Tibial nerve (tissue), 4 donors: ENCODE measurements around the gene CSNK1D. TPM values are rescaled to one million over a fixed set of nuclear protein-coding genes. Genes with fewer than 3 reads are reported as not detected.
A peak's percentile ranks its signal among the peaks of the same experiment; 100 is the strongest.

Source experiments
- DNase-seq, 2 donors: peaks; one replicate each; pipeline ENCODE4 v3.0.0-alpha.2; 2019; ENCODE audit warnings: low spot score in 2 of 2
- H3K27ac ChIP-seq, 4 donors: fragments of 200-600 bp; sonication (generic) in 3 of 4; one replicate each; pipeline ENCODE4 v1.5.1; 2017 to 2019; ENCODE audit warnings: mild to moderate bottlenecking in 1 of 4
- H3K27me3 ChIP-seq, 2 donors: fragments of 200-600 bp; sonication (generic) in 1 of 2; one replicate each; pipeline versions ENCODE4 v1.5.1 to v1.6.0; 2017 to 2019
- H3K36me3 ChIP-seq, 3 donors: fragments of 200-600 bp; sonication (generic); one replicate each; pipeline ENCODE4 v1.5.1; 2018 to 2019
- H3K4me1 ChIP-seq, 4 donors: fragments of 200-600 bp; sonication (generic) in 3 of 4; one replicate each; pipeline ENCODE4 v1.5.1; 2017 to 2019
- H3K4me3 ChIP-seq, 4 donors: fragments of 200-600 bp; sonication (generic) in 3 of 4; one replicate each; pipeline ENCODE4 v1.5.1; 2017 to 2019; ENCODE audit warnings: mild to moderate bottlenecking in 1 of 4, moderate library complexity in 1 of 4
- H3K9me3 ChIP-seq, 4 donors: fragments of 200-600 bp; sonication (generic) in 3 of 4; one replicate each; pipeline ENCODE4 v1.5.1; 2017 to 2019
- EP300 ChIP-seq, 2 donors: sonication (generic); formaldehyde crosslinking; IDR thresholded peaks; one replicate each; pipeline ENCODE4 v1.6.1; 2017; ENCODE audit warnings: antibody characterized with exemption in 2 of 2, mild to moderate bottlenecking in 1 of 2
- POLR2A ChIP-seq, 2 donors: fragments of 450-650 bp; IDR thresholded peaks; one replicate each; pipeline ENCODE4 v1.6.1; 2017; ENCODE audit warnings: antibody characterized with exemption in 2 of 2, mild to moderate bottlenecking in 2 of 2, moderate library complexity in 2 of 2
- WGBS, 2 donors: methylation state at CpG; one replicate each; pipeline ENCODE4 v1.1.5; 2018; 5-methylcytosine and 5-hydroxymethylcytosine counted together
- total RNA-seq, 4 donors: library from RNA; depleted of rRNA; stranded (reverse); fragments of >200 nt; gene quantifications; one replicate each; pipeline ENCODE4 v1.1.0, GENCODE V29; 2016
- TF ChIP-seq, protein P1 (sequence below), 5 experiments: fragments of 200-600 bp in 3 of 5; fragments of 450-650 bp in 2 of 5; sonication (generic) in 3 of 5; IDR thresholded peaks; one replicate each; pipeline ENCODE4 v1.5.1; 2016 to 2019; ENCODE audit warnings: antibody characterized with exemption in 5 of 5, mild to moderate bottlenecking in 3 of 5, moderate library complexity in 2 of 5

CSNK1D gene
- total RNA-seq, 4 donors from 2014 or later, result 93.9 to 160 (median 124) TPM

- no peaks in the 10 kb centered on the region for H3K36me3 ChIP-seq
- H3K9me3 ChIP-seq, result no peaks in the 10 kb centered on the region
- no peak for DNase-seq
- 83% methylated on average over 10 of the region's 26 CpGs; no CpG with 5 or more reads in 1 of the 2 donors for WGBS, 2 donors
- H3K27ac ChIP-seq, result peak within 1 kb of the TSS in 1 of 4 donors; percentile 1
- H3K27me3 ChIP-seq, result peaks cover 0 to 51% of the 10 kb centered on the region in 2 donors
- H3K4me1 ChIP-seq, result peaks cover 0 to 31% (median 11%) of the 10 kb centered on the region in 4 donors
- H3K4me3 ChIP-seq, result peak within 1 kb of the TSS in 1 of 4 donors; percentile 6
- TF ChIP-seq EP300 (IDR thresholded peaks at IDR 0.05), result no peak
- no peak for TF ChIP-seq POLR2A (IDR thresholded peaks at IDR 0.05)
- TF ChIP-seq, protein P1, sequence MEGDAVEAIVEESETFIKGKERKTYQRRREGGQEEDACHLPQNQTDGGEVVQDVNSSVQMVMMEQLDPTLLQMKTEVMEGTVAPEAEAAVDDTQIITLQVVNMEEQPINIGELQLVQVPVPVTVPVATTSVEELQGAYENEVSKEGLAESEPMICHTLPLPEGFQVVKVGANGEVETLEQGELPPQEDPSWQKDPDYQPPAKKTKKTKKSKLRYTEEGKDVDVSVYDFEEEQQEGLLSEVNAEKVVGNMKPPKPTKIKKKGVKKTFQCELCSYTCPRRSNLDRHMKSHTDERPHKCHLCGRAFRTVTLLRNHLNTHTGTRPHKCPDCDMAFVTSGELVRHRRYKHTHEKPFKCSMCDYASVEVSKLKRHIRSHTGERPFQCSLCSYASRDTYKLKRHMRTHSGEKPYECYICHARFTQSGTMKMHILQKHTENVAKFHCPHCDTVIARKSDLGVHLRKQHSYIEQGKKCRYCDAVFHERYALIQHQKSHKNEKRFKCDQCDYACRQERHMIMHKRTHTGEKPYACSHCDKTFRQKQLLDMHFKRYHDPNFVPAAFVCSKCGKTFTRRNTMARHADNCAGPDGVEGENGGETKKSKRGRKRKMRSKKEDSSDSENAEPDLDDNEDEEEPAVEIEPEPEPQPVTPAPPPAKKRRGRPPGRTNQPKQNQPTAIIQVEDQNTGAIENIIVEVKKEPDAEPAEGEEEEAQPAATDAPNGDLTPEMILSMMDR (IDR thresholded peaks at IDR 0.05), result no peak
These were observed 44.1 kb upstream of the CSNK1D start, which contains the start of gene CD7 for GRCh38 chr17:82317394-82318168. Gene CD7, minus strand, starts transcription at chr17:82317608. Its CDS starts 113 bp downstream, at chr17:82317495.

DNA sequence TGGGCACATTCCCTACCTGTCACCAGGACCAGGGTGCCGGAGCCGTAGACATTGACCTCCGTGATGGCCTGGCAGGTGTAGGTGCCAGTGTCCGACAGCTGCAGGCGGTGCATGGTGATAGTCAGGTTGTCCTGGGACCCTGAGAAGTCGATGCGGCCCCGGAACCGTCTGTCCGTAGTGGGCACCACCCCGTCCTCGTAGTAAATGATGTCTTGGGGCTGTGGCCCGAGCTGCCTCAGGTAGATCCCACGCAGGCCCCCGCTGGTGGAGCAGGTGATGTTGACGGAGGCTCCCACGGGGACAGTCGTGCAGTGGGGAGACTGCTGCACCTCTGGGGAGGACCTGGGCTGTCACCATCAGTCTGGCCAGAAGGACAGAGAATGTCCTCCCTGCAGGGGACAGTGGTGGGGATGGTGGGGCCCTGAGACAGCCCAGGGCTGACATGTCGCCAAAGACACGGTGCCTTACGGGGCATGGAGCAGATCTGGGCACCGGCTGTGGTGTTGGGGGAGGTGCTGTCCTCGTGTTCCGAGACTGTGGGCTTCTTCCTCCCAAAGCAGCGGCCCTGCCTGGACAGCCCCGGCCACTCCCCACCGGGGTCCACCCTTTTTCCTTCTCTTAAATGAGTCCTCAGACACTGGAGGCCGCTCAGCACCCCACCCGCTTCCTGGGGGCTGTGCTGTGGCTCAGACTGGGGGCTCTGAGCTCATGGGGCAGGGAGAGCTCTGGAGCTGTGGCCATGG, 43.3 kb upstream of the CSNK1D start:
- no peak for TF ChIP-seq POLR2A (IDR thresholded peaks at IDR 0.05)
- TF ChIP-seq, protein P1 (IDR thresholded peaks at IDR 0.05), result no peak
- TF ChIP-seq EP300 (IDR thresholded peaks at IDR 0.05), result no peak
- no peak for DNase-seq
- no peaks in the 10 kb centered on the region for H3K36me3 ChIP-seq
- H3K9me3 ChIP-seq, result no peaks in the 10 kb centered on the region
- peaks cover 0 to 57% of the 10 kb centered on the region in 2 donors for H3K27me3 ChIP-seq
- 67 to 73% methylated on average over 10 to 12 of the region's 29 CpGs for WGBS, 2 donors
- H3K4me1 ChIP-seq, result peaks cover 0 to 30% (median 11%) of the 10 kb centered on the region in 4 donors
- peak overlapping the region in 1 of 4 donors; percentile 1 for H3K27ac ChIP-seq
- H3K4me3 ChIP-seq, result peak overlapping the region in 1 of 4 donors; percentile 6

DNA sequence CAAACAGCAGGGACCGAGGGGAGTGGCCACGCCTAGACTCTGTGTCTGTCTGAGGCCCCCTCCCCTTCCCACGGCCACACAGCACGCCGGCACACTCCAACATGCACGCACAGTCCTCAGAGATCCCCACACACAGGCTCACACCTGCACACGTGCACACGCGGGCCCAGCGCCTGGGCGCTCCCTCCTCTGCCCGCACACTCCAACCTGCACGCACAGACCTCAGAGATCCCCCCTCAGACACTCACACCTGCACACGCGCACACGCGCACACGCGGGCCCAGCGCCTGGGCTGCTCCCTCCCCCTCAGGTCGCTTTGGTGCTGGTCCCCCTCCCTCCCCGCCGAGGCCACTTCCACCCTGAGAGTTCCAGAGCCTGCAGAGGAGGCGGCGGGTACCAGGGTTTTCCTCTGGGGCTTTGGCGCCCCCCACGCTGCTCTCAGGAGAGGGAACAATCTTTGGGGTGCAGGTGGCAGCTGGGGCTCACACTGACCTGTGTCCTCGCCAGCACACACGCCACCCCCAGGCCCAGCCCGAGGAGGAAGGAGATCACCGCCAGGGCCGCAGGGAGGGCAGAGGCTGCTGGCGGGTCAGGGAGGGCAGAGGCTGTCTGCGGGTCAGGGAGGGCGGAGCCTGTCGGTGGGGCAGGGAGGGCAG, 42.3 kb upstream of the CSNK1D start:
- 26 to 28% methylated on average over 24 to 32 of the region's 36 CpGs for WGBS, 2 donors
- Histone ChIP-seq H3K27me3 (peaks cover 0 to 58% of the 10 kb centered on the region in 2 donors), H3K36me3 (no peaks in the 10 kb centered on the region), H3K4me3 (peak overlapping the region in 2 of 4 donors; percentile 20 to 22), H3K9me3 (no peaks in the 10 kb centered on the region), H3K27ac (no peak overlapping the region), H3K4me1 (peaks cover 0 to 20% (median 7%) of the 10 kb centered on the region in 4 donors)
- no peak for DNase-seq
- TF ChIP-seq, protein P1 (IDR thresholded peaks at IDR 0.05), result no peak
- TF ChIP-seq POLR2A (IDR thresholded peaks at IDR 0.05), result no peak
- TF ChIP-seq EP300 (IDR thresholded peaks at IDR 0.05), result no peak

DNA sequence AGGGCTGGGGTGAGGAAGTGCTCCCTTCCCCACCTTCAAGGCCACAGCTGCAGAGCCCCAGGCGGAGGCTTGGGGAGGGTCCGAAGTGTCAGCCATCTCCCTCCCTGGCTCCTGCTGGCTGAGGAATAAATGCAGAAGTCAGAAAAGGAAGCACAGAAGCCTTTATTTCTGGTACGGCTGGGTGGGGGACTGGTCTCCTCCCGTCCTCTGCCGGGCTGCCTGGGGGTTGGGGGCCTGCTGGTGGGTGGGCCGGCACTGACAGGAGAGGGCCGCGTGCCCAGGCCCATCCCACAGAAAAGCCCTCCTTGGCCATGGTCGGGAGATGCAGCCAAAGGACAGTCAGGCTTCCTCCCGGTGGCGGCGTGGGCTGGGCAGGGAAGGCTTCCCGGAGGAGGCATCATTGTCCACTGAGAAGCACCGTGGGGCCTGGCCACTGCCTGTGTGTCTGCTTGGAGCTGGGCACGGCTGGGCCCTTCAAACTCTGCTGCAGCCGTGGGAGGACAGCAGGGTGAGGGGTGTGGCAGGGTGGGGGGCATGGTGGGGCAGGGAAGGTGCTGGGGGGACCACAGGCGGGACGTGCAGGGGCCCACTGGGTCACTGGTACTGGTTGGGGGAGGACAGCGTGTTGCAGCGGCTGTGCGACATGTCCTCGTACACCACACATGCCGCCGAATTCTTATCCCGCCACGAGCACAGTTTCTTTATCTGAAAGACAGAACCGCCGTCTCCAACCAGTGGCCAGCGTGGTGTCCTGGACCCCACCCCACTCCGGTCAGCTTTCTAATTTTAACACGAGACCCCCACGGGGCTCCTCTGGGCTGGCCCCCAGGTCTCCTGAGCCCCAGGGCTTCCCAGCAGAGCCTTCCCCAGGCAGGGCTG, 41.5 kb upstream of the CSNK1D start:
- Histone ChIP-seq H3K4me3 (peak overlapping the region in 1 of 4 donors; percentile 20), H3K4me1 (peaks cover 0 to 19% (median 7%) of the 10 kb centered on the region in 4 donors), H3K27ac (no peak overlapping the region), H3K27me3 (peaks cover 0 to 64% of the 10 kb centered on the region in 2 donors), H3K36me3 (no peaks in the 10 kb centered on the region), H3K9me3 (no peaks in the 10 kb centered on the region)
- TF ChIP-seq POLR2A (IDR thresholded peaks at IDR 0.05) (no peak), EP300 (IDR thresholded peaks at IDR 0.05) (no peak)
- TF ChIP-seq, protein P1 (IDR thresholded peaks at IDR 0.05), result no peak
- no peak for DNase-seq
- 43 to 52% methylated on average over 12 to 23 of the region's 32 CpGs for WGBS, 2 donors
